ENCODE results near the gene PVALB.

PVALB gene

DNA sequence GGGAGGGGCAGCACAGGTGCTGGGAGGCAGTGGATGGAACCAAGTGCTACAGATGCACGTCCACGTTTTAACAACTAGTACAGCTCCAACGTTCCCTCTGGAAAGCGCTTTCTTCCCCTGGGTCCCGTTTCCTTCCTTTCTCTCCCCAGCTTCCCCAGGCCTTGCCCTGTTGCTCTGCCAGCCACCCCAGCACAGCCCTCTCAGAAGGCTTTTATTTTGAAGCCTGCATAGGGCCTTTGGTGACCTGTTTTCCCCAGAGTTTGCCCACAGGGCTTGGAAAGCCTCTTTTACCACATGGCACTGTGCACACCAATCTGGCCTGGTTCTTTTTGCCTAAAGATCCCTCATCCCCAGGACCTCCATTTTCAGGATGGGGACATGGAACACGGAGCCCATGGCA is 30.1 kb upstream of the PVALB start:
- no peak for DNase-seq (ENCODE audit: low read depth in 4 of 4, low spot score in 1 of 4)

DNA sequence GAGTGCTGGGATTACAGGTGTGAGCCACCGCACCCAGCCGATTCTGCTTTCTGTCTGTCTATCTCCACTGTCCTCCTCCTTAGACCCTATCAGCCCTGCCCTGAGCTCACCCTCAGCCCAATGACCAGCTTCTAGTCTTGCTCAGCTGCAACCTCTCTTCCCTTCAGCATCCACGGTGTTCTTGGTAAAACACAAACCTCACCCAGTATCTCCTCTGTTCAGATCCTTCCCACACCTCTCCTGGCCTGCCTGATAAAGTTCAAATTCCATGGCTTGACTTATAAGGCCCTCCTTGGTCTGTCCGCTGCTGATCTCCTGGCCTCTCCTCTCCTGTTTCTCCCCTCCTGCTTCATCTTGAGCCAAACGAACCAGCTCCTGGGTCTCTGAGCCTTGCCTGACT is 29.4 kb upstream of the PVALB start:
- no peak for DNase-seq (ENCODE audit: low read depth in 4 of 4, low spot score in 1 of 4)

DNA sequence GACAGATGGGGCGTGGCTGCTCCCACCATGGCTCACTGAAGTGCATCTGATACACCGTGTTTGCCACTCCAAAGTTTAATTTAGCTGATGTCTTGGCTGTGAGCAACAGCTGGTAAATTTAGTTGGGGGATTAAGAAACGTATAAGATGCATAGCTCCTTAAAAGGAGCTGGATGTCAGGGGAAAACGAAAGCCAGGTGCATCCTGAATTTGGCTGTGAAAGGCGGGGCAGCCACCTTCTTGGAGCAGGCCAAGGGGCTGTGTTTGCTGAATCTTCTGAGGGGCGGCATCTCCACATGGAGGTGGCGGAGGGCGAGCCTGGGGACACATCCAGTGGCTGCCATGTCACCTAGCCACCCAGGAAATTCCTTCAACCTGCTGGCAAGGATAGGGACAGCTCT is 23.3 kb upstream of the PVALB start:
- no peak for DNase-seq (ENCODE audit: low read depth in 4 of 4, low spot score in 1 of 4)

DNA sequence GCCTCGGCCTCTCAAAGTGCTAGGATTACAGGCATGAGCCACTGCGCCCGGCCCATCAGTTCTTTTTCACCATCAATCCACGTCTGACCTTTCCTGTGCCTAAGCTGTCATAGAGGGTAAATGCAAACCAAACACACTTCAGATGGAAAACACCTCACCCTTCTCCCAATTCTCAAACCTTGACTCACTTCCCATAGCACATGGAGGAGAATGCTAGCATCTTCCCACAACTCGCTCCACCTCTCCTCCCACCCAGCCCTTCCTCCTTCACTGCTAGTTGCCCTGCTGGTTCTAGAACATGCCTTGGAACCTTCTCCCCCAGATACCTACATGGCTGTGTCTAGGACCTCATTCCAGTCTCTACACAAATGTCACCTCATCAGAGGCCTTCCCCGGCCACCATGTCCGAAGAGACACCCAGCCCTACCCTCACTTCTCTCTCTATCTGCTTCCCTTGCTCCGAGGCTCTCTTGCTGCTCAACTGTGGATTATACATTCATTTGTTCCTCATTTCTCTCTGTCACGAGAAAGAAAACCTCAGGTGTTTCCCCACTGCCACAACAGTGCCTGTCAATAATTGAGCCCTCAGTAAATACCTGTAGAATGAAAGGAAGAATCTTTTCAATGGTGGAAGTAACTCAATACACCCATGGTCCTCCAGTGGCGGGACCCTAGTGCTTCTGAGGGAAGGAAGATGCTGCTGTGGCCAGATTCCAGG is 22.7 kb upstream of the PVALB start:
- no peak for DNase-seq (ENCODE audit: low read depth in 4 of 4, low spot score in 1 of 4)

- DNase-seq (ENCODE audit: low read depth in 4 of 4, low spot score in 1 of 4), result no peak
These were observed 21.5 kb upstream of the PVALB start for GRCh38 chr22:36838119-36839030.

GRCh38 chr22:36835903-36836302 is 19.1 kb upstream of the PVALB start:
- no peak for DNase-seq (ENCODE audit: low read depth in 4 of 4, low spot score in 1 of 4)

- no peak for DNase-seq (ENCODE audit: low read depth in 4 of 4, low spot score in 1 of 4)
These were observed 16.2 kb upstream of the PVALB start for GRCh38 chr22:36833073-36833472.

DNA sequence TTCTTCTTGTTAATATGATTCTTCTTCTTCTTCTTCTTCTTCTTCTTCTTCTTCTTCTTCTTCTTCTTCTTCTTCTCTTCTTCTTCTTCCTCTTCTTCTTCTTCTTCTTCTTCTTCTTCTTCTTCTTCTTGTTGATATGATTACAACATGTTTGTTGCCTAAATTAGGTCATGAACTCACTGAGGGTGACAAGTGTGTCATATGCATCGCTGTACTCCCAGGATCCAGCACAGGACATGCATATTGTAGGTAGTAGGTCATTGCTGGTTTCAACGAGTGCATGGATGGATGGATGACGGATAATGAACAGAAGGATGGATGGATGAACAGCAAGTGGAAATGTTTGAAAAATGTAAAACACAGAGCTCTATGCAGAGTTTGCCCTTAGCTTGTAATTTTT is 14.9 kb upstream of the PVALB start:
- no peak for DNase-seq (ENCODE audit: low read depth in 4 of 4, low spot score in 1 of 4)

DNA sequence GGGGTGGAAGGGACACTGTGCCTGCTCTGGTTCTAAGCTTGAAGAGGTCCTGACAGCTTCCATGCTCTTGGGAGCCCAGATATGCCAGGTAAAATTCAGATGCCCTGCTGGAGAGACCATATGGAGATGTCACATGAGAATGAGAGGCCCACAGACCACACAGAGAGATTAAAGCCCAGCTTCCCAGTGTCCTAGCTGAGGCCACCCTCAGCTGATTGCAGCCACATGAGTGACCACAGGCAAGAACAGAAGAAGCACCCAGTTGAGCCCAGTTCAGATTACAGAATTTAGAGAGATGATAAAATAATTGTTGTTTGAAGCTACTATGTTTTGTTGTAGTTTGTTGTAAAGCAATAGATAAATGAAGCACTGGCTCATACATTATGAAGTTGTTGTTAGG is 14.4 kb upstream of the PVALB start:
- DNase-seq (ENCODE audit: low read depth in 4 of 4, low spot score in 1 of 4), result no peak

GRCh38 chr22:36830601-36831000 is 13.8 kb upstream of the PVALB start:
- DNase-seq (ENCODE audit: low read depth in 4 of 4, low spot score in 1 of 4), result no peak

- DNase-seq (ENCODE audit: low read depth in 4 of 4, low spot score in 1 of 4), result no peak
These were observed 12.7 kb upstream of the PVALB start for GRCh38 chr22:36829370-36830002.

GRCh38 chr22:36828815-36829214 is 12.0 kb upstream of the PVALB start:
- DNase-seq (ENCODE audit: low read depth in 4 of 4, low spot score in 1 of 4), result no peak

GRCh38 chr22:36826262-36826661 is 9.4 kb upstream of the PVALB start:
- DNase-seq (ENCODE audit: low read depth in 4 of 4, low spot score in 1 of 4), result no peak

- DNase-seq (ENCODE audit: low read depth in 4 of 4, low spot score in 1 of 4), result no peak
These were observed 7.8 kb upstream of the PVALB start for GRCh38 chr22:36824655-36825054.

- DNase-seq (ENCODE audit: low read depth in 4 of 4, low spot score in 1 of 4), result no peak
These were observed 6.5 kb upstream of the PVALB start for GRCh38 chr22:36823186-36823839.

DNA sequence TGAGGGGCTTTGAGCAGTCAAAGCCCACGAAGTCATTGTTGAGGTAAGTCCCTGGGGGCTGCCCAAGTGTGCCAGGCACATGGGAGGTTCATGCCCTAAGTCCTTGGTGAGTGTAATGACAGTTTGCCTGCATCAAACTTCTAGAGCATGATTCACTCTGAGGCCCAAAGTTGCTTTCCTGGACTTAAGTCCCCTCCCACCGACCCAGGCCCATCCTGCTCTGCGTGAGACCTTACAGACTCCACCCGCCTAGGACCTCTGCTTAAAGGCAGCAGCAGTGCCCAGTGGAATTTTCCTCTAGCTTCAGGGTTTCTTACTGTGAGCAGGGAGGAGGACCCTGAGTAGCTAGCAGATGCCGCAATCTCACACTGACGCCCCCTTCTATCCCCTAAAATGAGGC is 5.7 kb upstream of the PVALB start:
- no peak for DNase-seq (ENCODE audit: low read depth in 4 of 4, low spot score in 1 of 4)

DNA sequence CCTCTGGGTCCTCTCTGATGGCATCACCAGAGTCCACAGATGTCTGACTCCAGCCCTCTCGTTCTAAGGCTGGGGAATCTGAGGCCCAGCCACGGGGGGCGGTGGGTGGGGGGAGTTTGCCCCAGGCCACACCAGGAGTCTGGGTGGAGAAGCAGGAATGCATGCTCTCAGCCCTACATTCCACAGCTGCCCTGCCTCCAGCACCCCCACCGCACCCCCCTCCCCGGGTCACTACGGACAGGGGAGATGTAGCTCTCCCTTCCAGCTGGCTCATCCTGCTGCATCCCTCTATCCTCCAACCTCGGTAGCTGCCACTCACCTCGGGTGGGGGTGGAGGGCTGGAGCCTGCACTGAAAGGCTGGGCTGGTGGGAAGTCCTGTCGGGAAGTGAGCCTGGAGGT is 2.3 kb upstream of the PVALB start:
- no peak for DNase-seq (ENCODE audit: low read depth in 4 of 4, low spot score in 1 of 4)

GRCh38 chr22:36818010-36818642 is 1.3 kb upstream of the PVALB start:
- no peak for DNase-seq (ENCODE audit: low read depth in 4 of 4, low spot score in 1 of 4)

DNA sequence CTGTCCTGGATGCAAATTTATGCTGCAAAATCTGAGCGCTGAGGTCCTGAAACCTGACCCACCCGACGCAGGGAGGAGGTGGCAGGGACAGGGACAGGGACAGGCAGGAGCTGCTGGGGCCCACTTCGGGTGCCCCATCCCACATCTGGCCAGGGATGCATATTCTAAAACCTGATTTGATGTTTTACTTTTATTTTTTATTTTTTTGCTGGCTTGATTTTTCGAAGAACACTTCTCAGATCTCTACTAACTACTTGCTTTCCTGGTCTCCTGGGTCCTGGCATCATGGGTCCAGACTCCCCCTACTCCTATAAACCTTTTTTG is 652 bp upstream of the PVALB start:
- DNase-seq (ENCODE audit: low read depth in 4 of 4, low spot score in 1 of 4), result no peak

DNA sequence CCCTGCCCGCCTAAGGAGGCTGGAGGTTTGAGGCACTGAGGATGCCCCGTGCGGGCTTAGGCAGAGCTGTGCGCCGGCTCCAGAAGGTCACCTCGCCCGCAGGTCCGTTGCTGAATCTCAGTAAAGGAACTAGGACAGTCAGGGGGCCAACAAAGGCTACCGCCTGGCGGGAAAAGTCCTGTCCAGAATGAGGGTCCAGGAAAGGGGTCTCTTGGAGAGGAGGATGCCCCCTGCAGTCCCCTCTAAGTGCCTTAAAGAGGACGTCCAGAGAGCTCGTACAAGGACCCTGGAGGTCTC is 548 bp downstream of the PVALB start:
- no peak for DNase-seq (ENCODE audit: low read depth in 4 of 4, low spot score in 1 of 4)

GRCh38 chr22:36815558-36816338 is 1.1 kb downstream of the PVALB start:
- no peak for DNase-seq (ENCODE audit: low read depth in 4 of 4, low spot score in 1 of 4)

Data from stimulated activated CD4-positive, alpha-beta T cell treated with anti-CD3 and anti-CD28 coated beads, Interleukin-1b, Interleukin-23, amount 100 ng/mL, for 24 hours (primary cell).